PC-3 (cell line): ENCODE results near the gene REST. TPM values are rescaled to one million over a fixed set of nuclear protein-coding genes. Genes with fewer than 3 reads are reported as not detected.

Experiments
- ATAC-seq: fragments of 200-7000 bp; cut with Tn5 transposase; 2 replicates; pipeline ENCODE4 v1.9.1; 2020; ENCODE audit warnings: mild to moderate bottlenecking, moderate library complexity
- BruUV-seq: library from RNA; stranded (reverse); fragments of 400-500 nt; replicated peaks from 2 replicates; lab custom pipeline; 2021; lab: Mats Ljungman, UMichigan
- CTCF ChIA-PET: fragments of 300-600 bp; sonication (Branson Sonifier 250); formaldehyde crosslinking; loops from one replicate; lab custom pipeline; 2022; ENCODE audit warnings: antibody characterized with exemption; lab: Charles Lee
- POLR2A ChIA-PET: fragments of 300-600 bp; sonication (Branson Sonifier 250); formaldehyde crosslinking; loops from one replicate; lab custom pipeline; 2022; ENCODE audit warnings: antibody characterized with exemption; ENCODE audit not compliant: unreplicated experiment; lab: Charles Lee
- DNase-seq: peaks from one replicate; pipeline ENCODE4 v3.0.0-alpha.2; 2015
- H2AFZ ChIP-seq: fragments of 300-600 bp; sonication (generic); 2 replicates; pipeline ENCODE4 v1.6.0; 2016; ENCODE audit warnings: antibody characterized with exemption, low read length
- H3F3A ChIP-seq: fragments of 300-600 bp; sonication (generic); one replicate; pipeline ENCODE4 v1.6.0; 2017; ENCODE audit warnings: antibody characterized with exemption, low read length, control low read depth, mild to moderate bottlenecking; ENCODE audit not compliant: unreplicated experiment
- H3K27ac ChIP-seq: fragments of 300-600 bp; sonication (generic); 2 replicates; pipeline ENCODE4 v1.5.1; 2016; ENCODE audit warnings: mild to moderate bottlenecking, low read length
- H3K27me3 ChIP-seq: fragments of 300-600 bp; sonication (generic); 2 replicates; pipeline ENCODE4 v1.6.1; 2016; ENCODE audit warnings: low read length, mixed read lengths
- H3K36me3 ChIP-seq: fragments of 300-600 bp; sonication (generic); 2 replicates; pipeline ENCODE4 v1.6.1; 2016; ENCODE audit warnings: low read depth, mixed run types, low read length, mixed read lengths
- H3K4me1 ChIP-seq: fragments of 300-600 bp; sonication (generic); 2 replicates; pipeline ENCODE4 v1.5.1; 2016; ENCODE audit warnings: low read length; ENCODE audit not compliant: insufficient read depth
- H3K4me2 ChIP-seq: fragments of 300-600 bp; sonication (generic); 2 replicates; pipeline ENCODE4 v1.6.0; 2016; ENCODE audit warnings: low read length
- H3K4me3 ChIP-seq: fragments of 300-600 bp; sonication (generic); 2 replicates; pipeline ENCODE4 v1.5.1; 2016; ENCODE audit warnings: mild to moderate bottlenecking, low read length, mixed read lengths
- H3K79me2 ChIP-seq: fragments of 300-600 bp; sonication (generic); 2 replicates; pipeline ENCODE4 v1.6.1; 2017; ENCODE audit warnings: low read length, mixed read lengths
- H3K9ac ChIP-seq: fragments of 300-600 bp; sonication (generic); 2 replicates; pipeline ENCODE4 v1.6.0; 2016; ENCODE audit warnings: mild to moderate bottlenecking, low read length
- H3K9me2 ChIP-seq: fragments of 300-600 bp; sonication (generic); replicated peaks from 2 replicates; pipeline ENCODE4 v1.6.1; 2016; ENCODE audit warnings: mixed run types, low read length, mixed read lengths
- H3K9me3 ChIP-seq: fragments of 300-600 bp; sonication (generic); 2 replicates; pipeline ENCODE4 v1.6.1; 2016; ENCODE audit warnings: low read length, mixed read lengths
- H4K20me1 ChIP-seq: fragments of 300-600 bp; sonication (generic); 2 replicates; pipeline ENCODE4 v1.6.1; 2016; ENCODE audit warnings: low read length, mixed read lengths
- EZH2 ChIP-seq: fragments of 300-600 bp; sonication (generic); IDR thresholded peaks from one replicate; pipeline ENCODE4 v1.6.1; 2017; ENCODE audit warnings: antibody characterized with exemption, mild to moderate bottlenecking, low read length; ENCODE audit not compliant: unreplicated experiment
- EZH2phosphoT487 ChIP-seq: fragments of 300-600 bp; sonication (generic); IDR thresholded peaks from 2 replicates; pipeline ENCODE4 v1.6.1; 2018; ENCODE audit warnings: mild to moderate bottlenecking, antibody characterized with exemption, low read length, borderline replicate concordance
- intact Hi-C: fragments of 100-400 bp; cut with micrococcal nuclease; formaldehyde crosslinking; loops from 2 replicates; pipeline ENCODE4 v1.9.0; 2023
- total RNA-seq: library from RNA; depleted of rRNA; stranded (reverse); fragments of >200 nt; gene quantifications from 2 replicates; pipeline ENCODE4 v1.2.3, GENCODE V29; 2014
- TF ChIP-seq, protein P1 (sequence below): fragments of 300-600 bp; sonication (generic); conservative IDR thresholded peaks from 2 replicates; pipeline ENCODE4 v1.5.1; 2017; ENCODE audit warnings: antibody characterized with exemption, low read depth, mild to moderate bottlenecking, low read length

The REST gene
- total RNA-seq, 1 experiment from 2014 or later, result 22.4 TPM

DNA sequence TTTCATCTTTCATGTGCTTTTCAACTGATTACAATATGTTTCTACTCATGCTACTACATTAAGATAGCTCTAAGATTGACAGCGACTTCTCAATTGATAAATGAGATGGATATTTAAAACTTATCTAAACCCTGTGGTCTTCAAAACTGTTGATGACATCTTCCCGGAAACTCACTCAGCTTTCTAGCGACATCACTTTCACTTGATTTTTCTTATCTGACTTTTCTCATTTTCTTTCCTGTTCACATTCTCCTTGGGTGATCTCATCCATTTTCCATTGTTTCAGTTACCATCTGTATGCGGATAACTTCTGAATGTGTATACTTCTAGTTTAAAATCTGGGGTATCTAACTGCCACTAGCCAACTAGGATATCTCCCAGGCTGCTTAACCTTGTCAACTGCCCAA lies 74.1 kb downstream of the REST start:
- no peak for TF ChIP-seq EZH2phosphoT487
- no peak for TF ChIP-seq EZH2
- TF ChIP-seq, protein P1, sequence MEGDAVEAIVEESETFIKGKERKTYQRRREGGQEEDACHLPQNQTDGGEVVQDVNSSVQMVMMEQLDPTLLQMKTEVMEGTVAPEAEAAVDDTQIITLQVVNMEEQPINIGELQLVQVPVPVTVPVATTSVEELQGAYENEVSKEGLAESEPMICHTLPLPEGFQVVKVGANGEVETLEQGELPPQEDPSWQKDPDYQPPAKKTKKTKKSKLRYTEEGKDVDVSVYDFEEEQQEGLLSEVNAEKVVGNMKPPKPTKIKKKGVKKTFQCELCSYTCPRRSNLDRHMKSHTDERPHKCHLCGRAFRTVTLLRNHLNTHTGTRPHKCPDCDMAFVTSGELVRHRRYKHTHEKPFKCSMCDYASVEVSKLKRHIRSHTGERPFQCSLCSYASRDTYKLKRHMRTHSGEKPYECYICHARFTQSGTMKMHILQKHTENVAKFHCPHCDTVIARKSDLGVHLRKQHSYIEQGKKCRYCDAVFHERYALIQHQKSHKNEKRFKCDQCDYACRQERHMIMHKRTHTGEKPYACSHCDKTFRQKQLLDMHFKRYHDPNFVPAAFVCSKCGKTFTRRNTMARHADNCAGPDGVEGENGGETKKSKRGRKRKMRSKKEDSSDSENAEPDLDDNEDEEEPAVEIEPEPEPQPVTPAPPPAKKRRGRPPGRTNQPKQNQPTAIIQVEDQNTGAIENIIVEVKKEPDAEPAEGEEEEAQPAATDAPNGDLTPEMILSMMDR, result no peak
- Histone ChIP-seq H3K27ac (no peak overlapping the region), H3K4me2 (peak overlapping the region; percentile 97), H3K9me3 (no peaks in the 10 kb centered on the region), H3F3A (no peaks in the 10 kb centered on the region), H4K20me1 (peaks cover 45% of the 10 kb centered on the region), H2AFZ (no peak overlapping the region), H3K9me2 (no peaks in the 10 kb centered on the region), H3K27me3 (no peaks in the 10 kb centered on the region), H3K4me3 (peak overlapping the region; percentile 98), H3K36me3 (peaks cover 26% of the 10 kb centered on the region), H3K79me2 (peaks cover 88% of the 10 kb centered on the region), H3K9ac (no peak overlapping the region), H3K4me1 (peaks cover 26% of the 10 kb centered on the region)
- BruUV-seq, result no TSS peak
- DNase-seq, result peak; percentile 15
- intact Hi-C loops, result no loop called here
- POLR2A ChIA-PET, result interaction anchor here (0.6 kb wide), 1 partner anchor 1523 kb away, joined by 3 read pairs; no protein-coding TSS in a partner anchor
- ATAC-seq, result no peak
- CTCF ChIA-PET, result no interaction called here

DNA sequence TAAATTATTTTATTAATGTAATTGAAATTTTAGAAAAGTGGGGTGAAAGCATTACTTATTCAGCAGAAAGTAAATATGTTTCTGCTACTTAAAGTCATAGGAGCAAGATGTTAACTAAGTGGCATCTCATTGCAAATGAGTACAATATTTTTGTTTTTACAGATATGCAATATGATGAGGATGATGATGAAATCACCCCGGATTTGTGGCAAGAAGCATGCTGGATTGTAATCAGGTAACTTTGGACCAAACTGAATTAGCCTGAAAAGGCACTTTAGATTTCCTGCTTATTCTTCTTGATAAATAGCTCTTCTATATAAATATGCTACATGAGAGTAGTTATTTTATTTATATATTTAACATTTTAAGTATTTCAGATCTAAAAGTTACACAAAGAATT lies 78.5 kb downstream of the REST start:
- peaks cover 49% of the 10 kb centered on the region for H4K20me1 ChIP-seq

GRCh38 chr4:56986952-56987351 lies 79.3 kb downstream of the REST start:
- Histone ChIP-seq H3K4me1 (peaks cover 2% of the 10 kb centered on the region), H3K4me3 (no peak overlapping the region), H3F3A (no peaks in the 10 kb centered on the region), H3K9ac (no peak overlapping the region), H3K9me2 (no peaks in the 10 kb centered on the region), H3K4me2 (no peak overlapping the region), H3K27me3 (no peaks in the 10 kb centered on the region), H3K9me3 (no peaks in the 10 kb centered on the region), H4K20me1 (peaks cover 45% of the 10 kb centered on the region), H3K27ac (no peak overlapping the region), H3K79me2 (peaks cover 93% of the 10 kb centered on the region), H3K36me3 (peaks cover 65% of the 10 kb centered on the region), H2AFZ (no peak overlapping the region)
- intact Hi-C loops, result no loop called here
- TF ChIP-seq EZH2phosphoT487 (no peak), EZH2 (no peak)
- TF ChIP-seq, protein P1, result no peak
- ChIA-PET POLR2A (no interaction called here), CTCF (no interaction called here)
- DNase-seq (no peak), ATAC-seq (no peak)
- no TSS peak for BruUV-seq

More for the DNA sequence above, 78.5 kb downstream of the REST start:
- ATAC-seq (no peak), DNase-seq (no peak)
- Histone ChIP-seq H3K36me3 (peaks cover 61% of the 10 kb centered on the region), H3K4me3 (no peak overlapping the region), H3K27me3 (no peaks in the 10 kb centered on the region), H3K4me1 (peaks cover 10% of the 10 kb centered on the region), H3K79me2 (peaks cover 93% of the 10 kb centered on the region), H3K9me3 (no peaks in the 10 kb centered on the region), H3F3A (no peaks in the 10 kb centered on the region), H2AFZ (no peak overlapping the region), H3K9ac (no peak overlapping the region), H3K4me2 (no peak overlapping the region), H3K9me2 (no peaks in the 10 kb centered on the region), H3K27ac (no peak overlapping the region)
- BruUV-seq, result no TSS peak
- ChIA-PET CTCF (no interaction called here), POLR2A (no interaction called here)
- intact Hi-C loops, result no loop called here
- TF ChIP-seq, protein P1, result no peak
- TF ChIP-seq EZH2 (no peak), EZH2phosphoT487 (no peak)
